GM19238 (cell line): ENCODE measurements around the gene CD28.
"Not testable (repeated sequence)": the region's sequence is repeated elsewhere in the genome, so short reads cannot be mapped to it uniquely, and the experiment has no call there.

Source experiments
- DNase-seq: peaks from one replicate; pipeline ENCODE4 v3.0.0; 2011; ENCODE audit warnings: low spot score; ENCODE audit not compliant: insufficient read length

CD28 gene

GRCh38 chr2:203744091-203744490 is 37.7 kb downstream of the CD28 start:
- DNase-seq: no peak

GRCh38 chr2:203745267-203745666 is 38.8 kb downstream of the CD28 start:
- no peak for DNase-seq

GRCh38 chr2:203748331-203749126 is 42.1 kb downstream of the CD28 start:
- DNase-seq: no peak

GRCh38 chr2:203750346-203751068 is 44.1 kb downstream of the CD28 start:
- no peak for DNase-seq

GRCh38 chr2:203751685-203752271 is 45.3 kb downstream of the CD28 start:
- no peak for DNase-seq

GRCh38 chr2:203756161-203756560 is 49.7 kb downstream of the CD28 start:
- DNase-seq: no peak

GRCh38 chr2:203758841-203759689 is 52.6 kb downstream of the CD28 start:
- DNase-seq: no peak

GRCh38 chr2:203759690-203760365 is 53.4 kb downstream of the CD28 start:
- DNase-seq: no peak

GRCh38 chr2:203761121-203761520 is 54.7 kb downstream of the CD28 start:
- DNase-seq: no peak

GRCh38 chr2:203763241-203763937 is 57.0 kb downstream of the CD28 start:
- no peak for DNase-seq

GRCh38 chr2:203763938-203764664 is 57.7 kb downstream of the CD28 start:
- DNase-seq: no peak

- DNase-seq: no peak
Measured at GRCh38 chr2:203772456-203773165, 66.2 kb downstream of the CD28 start.

- no peak for DNase-seq
Measured at GRCh38 chr2:203774760-203775159, 68.3 kb downstream of the CD28 start.

- DNase-seq: no peak
Measured at GRCh38 chr2:203775684-203776083, 69.2 kb downstream of the CD28 start.

GRCh38 chr2:203777030-203777429 is 70.6 kb downstream of the CD28 start:
- no peak for DNase-seq

GRCh38 chr2:203779477-203780073 is 73.1 kb downstream of the CD28 start:
- not testable (repeated sequence) for DNase-seq

GRCh38 chr2:203780231-203780630 is 73.8 kb downstream of the CD28 start:
- DNase-seq: no peak

- no peak for DNase-seq
Measured at GRCh38 chr2:203781151-203781550, 74.7 kb downstream of the CD28 start.
